Fibroblast of villous mesenchyme (primary cell): ENCODE measurements around the gene EEF1AKMT1. TPM values are rescaled to one million over a fixed set of nuclear protein-coding genes. Genes with fewer than 3 reads are reported as not detected.
A peak's percentile ranks its signal among the peaks of the same experiment; 100 is the strongest.

Experiments
- DNase-seq: peaks from one replicate; pipeline ENCODE4 v3.0.0-alpha.2; 2010; ENCODE audit warnings: low read depth
- H3K4me3 ChIP-seq: 2 replicates; pipeline ENCODE4 v1.5.1; 2011; ENCODE audit warnings: low read depth, mild to moderate bottlenecking, low read length
- total RNA-seq: library from RNA; depleted of rRNA; stranded (reverse); fragments of >200 nt; gene quantifications from 2 replicates; pipeline ENCODE4 v1.2.3, GENCODE V29; 2012
- TF ChIP-seq, protein P1 (sequence below): IDR thresholded peaks from 2 replicates; pipeline ENCODE4 v1.5.1; 2012; ENCODE audit warnings: low read depth, mild to moderate bottlenecking, low read length; ENCODE audit not compliant: insufficient read depth

Gene EEF1AKMT1
- total RNA-seq, 1 donor, result 16.4 TPM

GRCh38 chr13:20714563-20715329 lies 59.0 kb downstream of the EEF1AKMT1 start:
- TF ChIP-seq, protein P1, sequence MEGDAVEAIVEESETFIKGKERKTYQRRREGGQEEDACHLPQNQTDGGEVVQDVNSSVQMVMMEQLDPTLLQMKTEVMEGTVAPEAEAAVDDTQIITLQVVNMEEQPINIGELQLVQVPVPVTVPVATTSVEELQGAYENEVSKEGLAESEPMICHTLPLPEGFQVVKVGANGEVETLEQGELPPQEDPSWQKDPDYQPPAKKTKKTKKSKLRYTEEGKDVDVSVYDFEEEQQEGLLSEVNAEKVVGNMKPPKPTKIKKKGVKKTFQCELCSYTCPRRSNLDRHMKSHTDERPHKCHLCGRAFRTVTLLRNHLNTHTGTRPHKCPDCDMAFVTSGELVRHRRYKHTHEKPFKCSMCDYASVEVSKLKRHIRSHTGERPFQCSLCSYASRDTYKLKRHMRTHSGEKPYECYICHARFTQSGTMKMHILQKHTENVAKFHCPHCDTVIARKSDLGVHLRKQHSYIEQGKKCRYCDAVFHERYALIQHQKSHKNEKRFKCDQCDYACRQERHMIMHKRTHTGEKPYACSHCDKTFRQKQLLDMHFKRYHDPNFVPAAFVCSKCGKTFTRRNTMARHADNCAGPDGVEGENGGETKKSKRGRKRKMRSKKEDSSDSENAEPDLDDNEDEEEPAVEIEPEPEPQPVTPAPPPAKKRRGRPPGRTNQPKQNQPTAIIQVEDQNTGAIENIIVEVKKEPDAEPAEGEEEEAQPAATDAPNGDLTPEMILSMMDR, result no peak
- peak; percentile 28 for DNase-seq
- no peak overlapping the region for H3K4me3 ChIP-seq

DNA sequence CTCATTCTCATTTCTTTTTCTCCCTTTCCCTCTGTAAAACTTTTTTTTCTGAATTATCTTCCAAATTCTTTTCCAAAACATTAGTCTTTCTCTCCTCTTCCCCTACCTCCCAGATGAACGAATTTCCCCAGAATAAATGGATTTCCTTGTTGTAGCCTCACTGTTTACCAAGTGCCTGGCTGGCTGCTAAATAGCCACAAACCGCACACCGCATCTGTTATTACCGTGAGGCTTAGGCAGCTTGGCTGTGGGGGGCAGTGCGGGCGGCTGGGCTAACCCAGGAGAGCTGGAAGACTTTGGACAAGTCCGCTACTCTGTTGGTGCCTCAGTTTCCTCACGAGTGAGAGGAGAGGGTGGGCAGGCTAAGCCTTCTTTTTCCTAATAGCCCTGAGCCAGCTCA lies 59.6 kb downstream of the EEF1AKMT1 start:
- H3K4me3 ChIP-seq, result no peak overlapping the region
- TF ChIP-seq, protein P1, result no peak
- DNase-seq, result no peak

DNA sequence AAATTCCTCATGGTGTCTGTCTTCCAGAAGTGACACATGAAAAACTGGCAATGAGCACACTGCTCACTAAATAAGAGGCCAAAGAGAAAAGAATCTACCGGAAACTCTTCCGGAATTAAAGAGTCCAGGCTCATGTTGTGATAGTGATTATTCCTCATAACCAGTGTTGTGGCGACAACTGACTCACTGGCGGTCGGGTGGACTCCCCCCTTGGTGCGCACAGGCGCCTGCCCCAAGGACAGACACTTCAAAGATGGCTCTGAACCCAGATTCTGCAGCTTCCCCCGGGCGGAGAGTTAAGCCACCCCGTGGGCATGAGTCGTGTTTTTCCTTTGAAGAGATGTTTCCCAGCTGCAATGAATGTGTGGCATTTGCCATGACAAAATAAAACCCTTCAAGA lies 60.0 kb downstream of the EEF1AKMT1 start:
- no peak for DNase-seq
- no peak overlapping the region for H3K4me3 ChIP-seq
- TF ChIP-seq, protein P1, result no peak

GRCh38 chr13:20713014-20713376 lies 60.8 kb downstream of the EEF1AKMT1 start:
- no peak for DNase-seq
- TF ChIP-seq, protein P1, result no peak
- peak overlapping the region; percentile 39 for H3K4me3 ChIP-seq

- TF ChIP-seq, protein P1, result peak; percentile 23
- no peak for DNase-seq
- no peak overlapping the region for H3K4me3 ChIP-seq
These were observed 62.3 kb downstream of the EEF1AKMT1 start for GRCh38 chr13:20711301-20712044.

- no peak for DNase-seq
- TF ChIP-seq, protein P1, result no peak
These were observed 64.0 kb downstream of the EEF1AKMT1 start for GRCh38 chr13:20709782-20710181.

More at GRCh38 chr13:20709782-20710181, 64.0 kb downstream of the EEF1AKMT1 start:
- no peak overlapping the region for H3K4me3 ChIP-seq
